GM23338 (cell line): ENCODE data around the gene TMEM200A. TPM values are rescaled to one million over a fixed set of nuclear protein-coding genes. Genes with fewer than 3 reads are reported as not detected.

Source experiments
- ATAC-seq: fragments of 200-7000 bp; cut with Tn5 transposase; 3 replicates; pipeline ENCODE4 v1.9.1; 2020
- DNase-seq: peaks from one replicate; pipeline ENCODE4 v3.0.0-alpha.2; 2015; ENCODE audit warnings: low spot score
- H2AFZ ChIP-seq: fragments of 200-600 bp; sonication (generic); 2 replicates; pipeline ENCODE4 v1.8.0; 2016; ENCODE audit warnings: antibody characterized with exemption, mild to moderate bottlenecking, moderate library complexity
- H3F3A ChIP-seq: fragments of 200-600 bp; sonication (generic); replicated peaks from 2 replicates; pipeline ENCODE4 v1.8.0; 2017; ENCODE audit warnings: antibody characterized with exemption, mixed run types, low read depth
- H3K27ac ChIP-seq: fragments of 200-600 bp; sonication (generic); 2 replicates; pipeline ENCODE4 v1.6.1; 2016; ENCODE audit warnings: low read depth
- H3K27me3 ChIP-seq: fragments of 200-600 bp; sonication (generic); 2 replicates; pipeline ENCODE4 v1.8.0; 2016; ENCODE audit warnings: mild to moderate bottlenecking, mixed run types, moderate library complexity; ENCODE audit not compliant: insufficient read depth
- H3K36me3 ChIP-seq: fragments of 200-600 bp; sonication (generic); 2 replicates; pipeline ENCODE4 v1.8.0; 2016; ENCODE audit warnings: mild to moderate bottlenecking; ENCODE audit not compliant: insufficient read depth
- H3K4me1 ChIP-seq: fragments of 200-600 bp; sonication (generic); 2 replicates; pipeline ENCODE4 v1.8.0; 2016; ENCODE audit warnings: mild to moderate bottlenecking, moderate library complexity; ENCODE audit not compliant: insufficient read depth
- H3K4me2 ChIP-seq: fragments of 200-600 bp; sonication (generic); 2 replicates; pipeline ENCODE4 v1.7.1; 2017; ENCODE audit warnings: mixed run types
- H3K4me3 ChIP-seq: fragments of 200-600 bp; sonication (generic); 2 replicates; pipeline ENCODE4 v1.6.1; 2016; ENCODE audit warnings: mixed run types
- H3K79me2 ChIP-seq: fragments of 200-600 bp; sonication (generic); replicated peaks from 2 replicates; pipeline ENCODE4 v1.8.0; 2017; ENCODE audit warnings: mild to moderate bottlenecking; ENCODE audit not compliant: insufficient read depth
- H3K9me2 ChIP-seq: fragments of 200-600 bp; sonication (generic); 2 replicates; pipeline ENCODE4 v1.8.0; 2017; ENCODE audit not compliant: insufficient read depth
- H4K20me1 ChIP-seq: fragments of 200-600 bp; sonication (generic); replicated peaks from 2 replicates; pipeline ENCODE4 v1.8.0; 2017; ENCODE audit warnings: mild to moderate bottlenecking; ENCODE audit not compliant: insufficient read depth
- H3K27ac Mint-ChIP-seq: 2 replicates; pipeline ENCODE4 v1.8.0; 2020; ENCODE audit warnings: inconsistent platforms, mild to moderate bottlenecking, moderate library complexity, mixed read lengths
- H3K27me3 Mint-ChIP-seq: 3 replicates; pipeline ENCODE4 v1.8.0; 2022; ENCODE audit warnings: low read depth, mild to moderate bottlenecking, moderate library complexity, mixed read lengths, inconsistent platforms; ENCODE audit not compliant: insufficient read depth, poor library complexity
- H3K36me3 Mint-ChIP-seq: 3 replicates; pipeline ENCODE4 v1.8.0; 2021; ENCODE audit warnings: low read depth, mild to moderate bottlenecking, inconsistent platforms, moderate library complexity, mixed read lengths
- H3K4me1 Mint-ChIP-seq: 3 replicates; pipeline ENCODE4 v1.8.0; 2020; ENCODE audit warnings: mild to moderate bottlenecking, inconsistent platforms, mixed read lengths
- H3K4me3 Mint-ChIP-seq: 3 replicates; pipeline ENCODE4 v1.8.0; 2021; ENCODE audit warnings: moderate library complexity, mild to moderate bottlenecking, inconsistent platforms, mixed read lengths
- H3K9me3 Mint-ChIP-seq: 3 replicates; pipeline ENCODE4 v1.8.0; 2020; ENCODE audit warnings: moderate library complexity, mild to moderate bottlenecking, inconsistent platforms, mixed read lengths
- CREB1 ChIP-seq: fragments of 250-450 bp; sonication (Bioruptor Pico); IDR thresholded peaks from 2 replicates; pipeline ENCODE4 v1.5.0; 2020; ENCODE audit warnings: low read depth, mild to moderate bottlenecking, moderate library complexity
- CTCF ChIP-seq, 2 experiments: fragments of 200-600 bp in 1 of 2; sonication (generic) in 1 of 2; conservative IDR thresholded peaks; 2 replicates each; pipeline versions ENCODE4 v1.5.1 to v1.6.1; 2016 to 2017; ENCODE audit warnings: antibody characterized with exemption in 2 of 2, low read depth in 2 of 2, mild to moderate bottlenecking in 2 of 2, moderate library complexity in 1 of 2
- EZH2 ChIP-seq: fragments of 200-600 bp; sonication (generic); IDR thresholded peaks from one replicate; pipeline ENCODE4 v1.8.0; 2017; ENCODE audit warnings: antibody characterized with exemption, mild to moderate bottlenecking, low read depth; ENCODE audit not compliant: unreplicated experiment
- EZH2phosphoT487 ChIP-seq: fragments of 200-600 bp; sonication (generic); IDR thresholded peaks from one replicate; pipeline ENCODE4 v1.8.1; 2018; ENCODE audit warnings: antibody characterized with exemption; ENCODE audit not compliant: unreplicated experiment
- JUNB ChIP-seq: IDR thresholded peaks from one replicate; pipeline ENCODE4 v1.6.1; 2016; ENCODE audit warnings: antibody characterized with exemption; ENCODE audit not compliant: unreplicated experiment
- NANOG ChIP-seq: IDR thresholded peaks from 2 replicates; pipeline ENCODE4 v1.6.1; 2016; ENCODE audit warnings: antibody characterized with exemption, borderline replicate concordance
- POLR2AphosphoS5 ChIP-seq: IDR thresholded peaks from 2 replicates; pipeline ENCODE4 v1.6.1; 2016; ENCODE audit warnings: antibody characterized with exemption, low read depth
- REST ChIP-seq: IDR thresholded peaks from one replicate; pipeline ENCODE4 v1.6.1; 2018; ENCODE audit warnings: antibody characterized with exemption; ENCODE audit not compliant: unreplicated experiment
- STAT1 ChIP-seq: IDR thresholded peaks from one replicate; pipeline ENCODE4 v1.6.1; 2016; ENCODE audit warnings: antibody characterized with exemption; ENCODE audit not compliant: unreplicated experiment
- ZNF114 ChIP-seq: fragments of 250-450 bp; sonication (Bioruptor Pico); IDR thresholded peaks from 2 replicates; pipeline ENCODE4 v1.5.0; 2020; ENCODE audit warnings: mild to moderate bottlenecking, moderate library complexity
- ZNF331 ChIP-seq: fragments of 250-450 bp; sonication (Bioruptor Pico); IDR thresholded peaks from 2 replicates; pipeline ENCODE4 v1.5.0; 2020; ENCODE audit warnings: low read depth, mild to moderate bottlenecking, moderate library complexity
- polyA plus RNA-seq: library from polyadenylated mRNA; unstranded; fragments of >200 nt; fragmentation: Nextera tagmentation; extraction: Ambion mirVana; gene quantifications from 2 replicates; pipeline ENCODE4 v1.2.1, GENCODE V29; 2016
- total RNA-seq: library from RNA; depleted of rRNA; stranded (reverse); fragments of >200 nt; shearing (Covaris generic); gene quantifications from 2 replicates; pipeline ENCODE4 v1.2.3, GENCODE V29; 2014

Gene TMEM200A
- total and polyA plus RNA-seq, 2 experiments from 2014 or later = 7.1 to 22.7 TPM

- TF ChIP-seq POLR2AphosphoS5 (no peak), NANOG (no peak), REST (no peak), JUNB (no peak), ZNF114 (no peak), CTCF (conservative IDR thresholded peaks at IDR 0.05; ENCODE audit: low read depth in 2 of 2) (no peak), ZNF331 (no peak), CREB1 (CRISPR knock-in tag) (no peak), EZH2phosphoT487 (no peak), STAT1 (no peak)
These were observed 41.2 kb downstream of the TMEM200A start (continued) for GRCh38 chr6:130407032-130407431.

- Mint-ChIP-seq H3K27ac (no peak overlapping the region), H3K4me1 (peaks cover 43% of the 10 kb centered on the region), H3K9me3 (peaks cover 12% of the 10 kb centered on the region), H3K36me3 (peaks cover 24% of the 10 kb centered on the region), H3K4me3 (no peak overlapping the region), H3K27me3 (no peaks in the 10 kb centered on the region)
- 0 out of 2 replicates have a peak, but pooled peaks cover 2% of the 10 kb centered on the region for H3K9me2 ChIP-seq
- ATAC-seq = no peak
- peaks cover 41% of the 10 kb centered on the region for H3K79me2 ChIP-seq
- H2AFZ ChIP-seq = no peak overlapping the region
- no peak overlapping the region for H3K4me3 ChIP-seq
- H3K27ac ChIP-seq = no peak overlapping the region
- H3K36me3 ChIP-seq = no peaks in the 10 kb centered on the region; the same call in 1 of the 2 replicates
- H4K20me1 ChIP-seq = no peaks in the 10 kb centered on the region
- H3K4me1 ChIP-seq = peaks cover 35% of the 10 kb centered on the region
- no peaks in the 10 kb centered on the region for H3F3A ChIP-seq
- H3K27me3 ChIP-seq = no peaks in the 10 kb centered on the region
- H3K4me2 ChIP-seq = no peak overlapping the region
- no peak for DNase-seq
- no peak for TF ChIP-seq EZH2
- TF ChIP-seq EZH2phosphoT487 = no peak
- TF ChIP-seq REST = no peak
- no peak for TF ChIP-seq CTCF (conservative IDR thresholded peaks at IDR 0.05; ENCODE audit: low read depth in 2 of 2)
- TF ChIP-seq POLR2AphosphoS5 = no peak
- no peak for TF ChIP-seq ZNF114
- TF ChIP-seq NANOG = no peak
These were observed 43.7 kb downstream of the TMEM200A start for GRCh38 chr6:130409418-130410100.
